ENCODE measurements around the gene GLI2. TPM values are rescaled to one million over a fixed set of nuclear protein-coding genes. Genes with fewer than 3 reads are reported as not detected.

GLI2 gene
- total and polyA plus RNA-seq, 7 donors = 0.20 to 2.4 (median 0.66) TPM

DNA sequence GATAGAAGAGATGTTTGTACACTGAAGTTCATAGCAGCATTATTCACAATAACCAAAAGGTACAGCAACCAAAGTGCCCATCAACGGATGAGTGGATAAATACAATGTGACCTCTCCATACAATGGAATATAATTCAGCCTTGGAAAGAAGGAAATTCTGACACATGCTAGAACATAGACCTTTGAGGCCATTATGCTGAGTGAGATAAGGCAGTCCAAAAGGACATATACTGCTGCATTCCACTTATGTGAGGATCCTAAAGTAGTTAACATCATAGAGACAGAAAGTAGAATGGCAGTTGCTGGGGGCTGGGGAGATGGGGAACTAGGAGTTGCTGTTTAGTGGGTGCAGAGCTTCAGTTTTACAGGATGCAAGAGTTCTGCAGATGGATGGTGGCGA is 38.2 kb upstream of the GLI2 start:
- 89 to 100% (median 91%) methylated on average over 2 of the region's 2 CpGs for whole genome bisulfite sequencing, 3 donors
- intact Hi-C loops (cut with DNase I) = loop anchor here in 1 of 2 donors (10.0 kb wide), 1 partner anchor 657 kb away; no protein-coding TSS in a partner anchor
- H3K36me3 ChIP-seq (ENCODE audit: insufficient read depth in 1 of 2, low read depth in 1 of 2) = no peaks in the 10 kb centered on the region
- no peaks in the 10 kb centered on the region for H3K4me1 ChIP-seq
- no peaks in the 10 kb centered on the region for H3K9me3 ChIP-seq
- H3K27ac ChIP-seq = no peak overlapping the region
- peaks cover 0 to 29% (median 2%) of the 10 kb centered on the region in 3 donors for H3K27me3 ChIP-seq (ENCODE audit: insufficient read depth in 3 of 3, low read length in 2 of 3)
- H3K4me3 ChIP-seq = no peak overlapping the region
- DNase-seq (no peak), ATAC-seq (no peak)
- TF ChIP-seq, protein P1, sequence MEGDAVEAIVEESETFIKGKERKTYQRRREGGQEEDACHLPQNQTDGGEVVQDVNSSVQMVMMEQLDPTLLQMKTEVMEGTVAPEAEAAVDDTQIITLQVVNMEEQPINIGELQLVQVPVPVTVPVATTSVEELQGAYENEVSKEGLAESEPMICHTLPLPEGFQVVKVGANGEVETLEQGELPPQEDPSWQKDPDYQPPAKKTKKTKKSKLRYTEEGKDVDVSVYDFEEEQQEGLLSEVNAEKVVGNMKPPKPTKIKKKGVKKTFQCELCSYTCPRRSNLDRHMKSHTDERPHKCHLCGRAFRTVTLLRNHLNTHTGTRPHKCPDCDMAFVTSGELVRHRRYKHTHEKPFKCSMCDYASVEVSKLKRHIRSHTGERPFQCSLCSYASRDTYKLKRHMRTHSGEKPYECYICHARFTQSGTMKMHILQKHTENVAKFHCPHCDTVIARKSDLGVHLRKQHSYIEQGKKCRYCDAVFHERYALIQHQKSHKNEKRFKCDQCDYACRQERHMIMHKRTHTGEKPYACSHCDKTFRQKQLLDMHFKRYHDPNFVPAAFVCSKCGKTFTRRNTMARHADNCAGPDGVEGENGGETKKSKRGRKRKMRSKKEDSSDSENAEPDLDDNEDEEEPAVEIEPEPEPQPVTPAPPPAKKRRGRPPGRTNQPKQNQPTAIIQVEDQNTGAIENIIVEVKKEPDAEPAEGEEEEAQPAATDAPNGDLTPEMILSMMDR (IDR thresholded peaks at IDR 0.05) = no peak

DNA sequence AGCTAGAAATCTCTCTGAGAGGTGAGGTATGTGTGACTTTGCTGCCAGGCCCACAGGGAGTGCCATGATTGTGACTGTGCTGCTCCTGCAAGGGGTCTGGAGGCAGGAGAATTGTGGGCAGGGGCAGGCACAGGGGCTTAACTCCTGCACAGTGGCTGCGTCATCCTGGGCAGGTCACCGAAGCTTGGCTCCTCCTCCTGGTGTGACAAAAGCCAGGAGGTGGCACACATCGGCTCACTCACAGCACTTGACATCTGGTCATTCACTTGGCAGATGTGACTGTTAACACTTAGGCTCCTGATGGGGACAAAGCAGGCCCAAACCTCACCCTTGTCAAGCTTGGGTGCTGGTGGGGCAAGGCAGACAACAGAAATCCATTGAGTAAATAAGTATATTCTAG is 36.4 kb upstream of the GLI2 start:
- H3K27ac ChIP-seq = no peak overlapping the region
- DNase-seq (no peak), ATAC-seq (no peak)
- TF ChIP-seq, protein P1 (IDR thresholded peaks at IDR 0.05) = no peak
- H3K4me1 ChIP-seq = no peaks in the 10 kb centered on the region
- H3K36me3 ChIP-seq (ENCODE audit: insufficient read depth in 1 of 2, low read depth in 1 of 2) = no peaks in the 10 kb centered on the region
- no peaks in the 10 kb centered on the region for H3K9me3 ChIP-seq
- H3K4me3 ChIP-seq = no peak overlapping the region
- WGBS, 3 donors = 53 to 63% (median 57%) methylated on average over 3 of the region's 3 CpGs
- intact Hi-C loops (cut with DNase I) = loop anchor here in 1 of 2 donors (10.0 kb wide), 1 partner anchor 656 kb away; no protein-coding TSS in a partner anchor
- peaks cover 0 to 23% (median 3%) of the 10 kb centered on the region in 3 donors for H3K27me3 ChIP-seq (ENCODE audit: insufficient read depth in 3 of 3, low read length in 2 of 3)

DNA sequence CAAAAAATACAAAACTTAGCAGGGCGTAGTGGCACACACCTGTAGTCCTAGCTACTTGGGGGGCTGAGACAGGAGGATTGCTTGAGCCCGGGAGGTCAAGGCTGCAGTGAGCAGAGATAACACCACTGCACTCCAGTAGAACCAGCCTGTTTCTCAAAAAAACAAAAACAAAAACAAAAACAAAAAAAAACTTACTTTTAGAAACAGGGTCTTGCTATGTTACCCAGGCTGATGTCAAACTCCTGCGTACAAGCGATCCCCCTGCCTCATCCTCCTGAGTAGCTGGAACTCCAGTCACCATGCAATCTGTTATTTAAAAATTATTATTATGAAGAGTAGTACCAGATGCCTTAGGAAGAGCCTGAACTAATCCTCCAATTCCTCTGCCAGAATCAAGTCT is 35.0 kb upstream of the GLI2 start:
- WGBS, 3 donors = 86 to 89% (median 87%) methylated on average over 4 of the region's 4 CpGs

DNA sequence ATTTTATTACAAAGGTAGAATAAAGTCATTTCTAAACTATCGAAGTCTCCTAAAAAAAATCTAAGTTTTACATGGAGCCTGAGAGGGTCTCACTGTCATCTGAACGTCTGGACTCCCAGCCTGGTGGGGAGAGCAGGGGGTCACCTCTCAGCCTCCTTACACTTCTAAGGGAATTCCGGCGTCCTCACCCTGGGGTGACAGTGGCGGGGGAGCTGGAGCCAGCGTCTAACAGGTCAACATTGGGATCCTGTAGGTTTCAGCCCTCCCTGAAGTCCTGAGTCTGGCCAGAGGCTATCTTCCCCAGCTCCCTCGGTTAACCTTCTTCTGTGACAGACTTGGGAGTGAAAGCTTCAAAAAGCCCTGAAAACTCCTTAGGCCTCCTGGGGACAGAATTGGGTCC is 34.6 kb upstream of the GLI2 start:
- WGBS, 3 donors = 83 to 84% (median 83%) methylated on average over 7 of the region's 7 CpGs
- ATAC-seq (no peak), DNase-seq (no peak)
- H3K36me3 ChIP-seq (ENCODE audit: insufficient read depth in 1 of 2, low read depth in 1 of 2) = no peaks in the 10 kb centered on the region
- intact Hi-C loops (cut with DNase I) = no loop called here
- H3K9me3 ChIP-seq = no peaks in the 10 kb centered on the region
- peaks cover 0 to 12% (median 3%) of the 10 kb centered on the region in 3 donors for H3K27me3 ChIP-seq (ENCODE audit: insufficient read depth in 3 of 3, low read length in 2 of 3)
- no peaks in the 10 kb centered on the region for H3K4me1 ChIP-seq
- no peak overlapping the region for H3K4me3 ChIP-seq
- no peak overlapping the region for H3K27ac ChIP-seq
- TF ChIP-seq, protein P1 (IDR thresholded peaks at IDR 0.05) = no peak

More for the DNA sequence above, 35.0 kb upstream of the GLI2 start:
- TF ChIP-seq, protein P1 (IDR thresholded peaks at IDR 0.05) = no peak
- Histone ChIP-seq H3K36me3 (ENCODE audit: insufficient read depth in 1 of 2, low read depth in 1 of 2) (no peaks in the 10 kb centered on the region), H3K27me3 (ENCODE audit: insufficient read depth in 3 of 3, low read length in 2 of 3) (peaks cover 0 to 16% (median 3%) of the 10 kb centered on the region in 3 donors), H3K4me3 (no peak overlapping the region), H3K4me1 (no peaks in the 10 kb centered on the region), H3K27ac (no peak overlapping the region), H3K9me3 (no peaks in the 10 kb centered on the region)
- ATAC-seq (no peak), DNase-seq (no peak)
- intact Hi-C loops (cut with DNase I) = no loop called here

DNA sequence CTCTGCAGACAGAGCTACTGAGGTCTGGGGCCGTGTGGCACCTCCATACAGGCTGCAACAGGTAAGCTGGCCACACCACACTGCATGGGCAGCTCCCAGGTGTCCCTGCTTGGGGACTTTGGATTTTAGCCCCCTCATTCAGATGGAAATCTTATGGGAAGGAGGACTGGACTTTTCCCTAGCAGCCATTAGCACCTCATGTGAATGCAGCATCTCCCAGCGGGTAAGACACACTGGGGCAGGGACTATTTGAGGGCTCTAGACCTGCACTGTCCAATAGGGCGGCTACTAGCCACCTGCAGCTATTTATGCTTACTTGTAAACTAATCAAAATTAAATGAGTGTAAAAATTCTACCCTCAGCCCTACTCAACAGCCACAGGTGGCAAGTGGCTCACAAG is 34.2 kb upstream of the GLI2 start:
- no peak overlapping the region for H3K4me3 ChIP-seq
- H3K27me3 ChIP-seq (ENCODE audit: insufficient read depth in 3 of 3, low read length in 2 of 3) = peaks cover 0 to 12% (median 3%) of the 10 kb centered on the region in 3 donors
- H3K27ac ChIP-seq = no peak overlapping the region
- DNase-seq = no peak
- intact Hi-C loops (cut with DNase I) = no loop called here
- no peak for ATAC-seq
- 76 to 92% (median 89%) methylated on average over 3 of the region's 3 CpGs for WGBS, 3 donors
- TF ChIP-seq, protein P1 (IDR thresholded peaks at IDR 0.05) = no peak
- H3K36me3 ChIP-seq (ENCODE audit: insufficient read depth in 1 of 2, low read depth in 1 of 2) = no peaks in the 10 kb centered on the region
- H3K4me1 ChIP-seq = no peaks in the 10 kb centered on the region
- H3K9me3 ChIP-seq = no peaks in the 10 kb centered on the region
